ENCODE results near the gene ZNF574. TPM values are rescaled to one million over a fixed set of nuclear protein-coding genes. Genes with fewer than 3 reads are reported as not detected.

Gene ZNF574
- polyA plus RNA-seq, 1 of the 3 experiments (the other 2 are of a cell fraction): 8.5 TPM

DNA sequence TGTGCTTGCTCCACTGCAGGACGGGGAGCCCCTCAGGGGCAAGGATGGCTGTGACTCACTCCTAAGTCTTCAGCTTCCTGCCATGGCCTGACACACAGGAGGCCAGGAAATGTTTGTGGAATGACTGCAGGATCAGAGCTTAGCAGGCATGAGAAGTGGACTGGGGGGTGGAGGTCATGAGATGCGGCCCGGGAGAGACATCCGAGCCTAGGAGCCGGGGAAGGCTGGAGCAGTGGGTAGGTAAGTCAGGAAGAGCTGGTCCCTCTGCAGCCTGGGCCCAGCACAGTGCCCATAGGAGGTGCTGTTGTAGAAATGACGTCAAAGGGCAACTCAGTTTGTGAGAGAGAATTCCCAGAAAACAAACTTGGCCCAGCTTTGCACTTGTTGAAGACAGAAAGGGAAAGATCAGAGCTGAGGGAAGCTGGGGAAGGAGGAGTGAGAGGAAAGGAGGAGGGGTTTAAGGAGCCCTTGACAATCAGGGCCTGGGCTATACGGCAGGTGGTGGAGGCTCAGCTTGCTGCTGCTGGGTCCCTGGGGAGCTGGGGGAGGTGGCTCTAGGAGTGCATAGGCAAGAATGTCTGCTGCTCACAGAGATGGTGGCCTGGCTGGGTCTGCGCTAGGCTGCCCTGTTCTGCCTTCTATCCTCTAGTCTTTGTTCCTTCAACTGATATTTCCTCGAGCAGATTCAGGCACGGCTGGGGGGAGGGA is 37.8 kb downstream of the ZNF574 start (continued):
- TF ChIP-seq JUND (IDR thresholded peaks at IDR 0.05) (peak; percentile 95), MEF2A (IDR thresholded peaks at IDR 0.05; ENCODE audit: borderline replicate concordance, low read depth) (no peak), YY1 (IDR thresholded peaks at IDR 0.05; ENCODE audit: low read depth) (no peak), ELF1 (IDR thresholded peaks at IDR 0.05) (peak; percentile 61; the same call in 1 of the 2 replicates), NRF1 (IDR thresholded peaks at IDR 0.05; ENCODE audit: low read depth, low read length) (no peak), FOXJ3 (CRISPR knock-in tag; IDR thresholded peaks at IDR 0.05) (no peak), RAD21 (IDR thresholded peaks at IDR 0.05; ENCODE audit: low read length) (no peak), SIN3A (IDR thresholded peaks at IDR 0.05; ENCODE audit: borderline replicate concordance, low read depth, low read length) (no peak), TCF12 (IDR thresholded peaks at IDR 0.05) (peak; percentile 89), FOXM1 (IDR thresholded peaks at IDR 0.05; ENCODE audit: low read depth) (no peak), RXRA (IDR thresholded peaks at IDR 0.05; ENCODE audit: borderline replicate concordance, low read depth) (peak; percentile 87; the same call in 1 of the 2 replicates)
- TF ChIP-seq, protein P1, sequence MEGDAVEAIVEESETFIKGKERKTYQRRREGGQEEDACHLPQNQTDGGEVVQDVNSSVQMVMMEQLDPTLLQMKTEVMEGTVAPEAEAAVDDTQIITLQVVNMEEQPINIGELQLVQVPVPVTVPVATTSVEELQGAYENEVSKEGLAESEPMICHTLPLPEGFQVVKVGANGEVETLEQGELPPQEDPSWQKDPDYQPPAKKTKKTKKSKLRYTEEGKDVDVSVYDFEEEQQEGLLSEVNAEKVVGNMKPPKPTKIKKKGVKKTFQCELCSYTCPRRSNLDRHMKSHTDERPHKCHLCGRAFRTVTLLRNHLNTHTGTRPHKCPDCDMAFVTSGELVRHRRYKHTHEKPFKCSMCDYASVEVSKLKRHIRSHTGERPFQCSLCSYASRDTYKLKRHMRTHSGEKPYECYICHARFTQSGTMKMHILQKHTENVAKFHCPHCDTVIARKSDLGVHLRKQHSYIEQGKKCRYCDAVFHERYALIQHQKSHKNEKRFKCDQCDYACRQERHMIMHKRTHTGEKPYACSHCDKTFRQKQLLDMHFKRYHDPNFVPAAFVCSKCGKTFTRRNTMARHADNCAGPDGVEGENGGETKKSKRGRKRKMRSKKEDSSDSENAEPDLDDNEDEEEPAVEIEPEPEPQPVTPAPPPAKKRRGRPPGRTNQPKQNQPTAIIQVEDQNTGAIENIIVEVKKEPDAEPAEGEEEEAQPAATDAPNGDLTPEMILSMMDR (IDR thresholded peaks at IDR 0.05): peak; percentile 50

GRCh38 chr19:42114412-42114811 is 38.4 kb downstream of the ZNF574 start:
- Histone ChIP-seq H4K20me1 (ENCODE audit: insufficient read depth) (no peaks in the 10 kb centered on the region), H3K9ac (peak overlapping the region; percentile 72), H3K27me3 (ENCODE audit: insufficient read depth) (no peaks in the 10 kb centered on the region), H2AFZ (ENCODE audit: low read depth) (no peak overlapping the region), H3K4me2 (peak overlapping the region; percentile 76), H3K9me3 (no peaks in the 10 kb centered on the region), H3K79me2 (ENCODE audit: insufficient read depth) (no peaks in the 10 kb centered on the region), H3K4me1 (ENCODE audit: control insufficient read depth in 1 of 2, insufficient read depth in 2 of 2, low read depth in 1 of 2, low read length in 1 of 2) (peaks cover 6 to 36% of the 10 kb centered on the region in 2 experiments; a peak in 3 of 4 replicates), H3K9me2 (no peaks in the 10 kb centered on the region), H3F3A (replicated peaks; ENCODE audit: insufficient read depth) (peaks cover 47% of the 10 kb centered on the region), H3K4me3 (ENCODE audit: low read depth in 2 of 2, low read length in 1 of 2) (peak overlapping the region in 1 of 2 experiments; percentile 36; a peak in 1 of 4 replicates), H3K36me3 (replicated peaks in 1 of 2; ENCODE audit: control insufficient read depth in 1 of 2, insufficient read depth in 2 of 2, low read length in 1 of 2) (no peaks in the 10 kb centered on the region), H3K27ac (ENCODE audit: low read depth in 2 of 2, low read length in 1 of 2) (peak overlapping the region; percentile 1 to 98; a peak in 3 of 4 replicates)
- DNase-seq: no peak
- WGBS (ENCODE audit: low lambda C conversion rate): 84% methylated on average over 6 of the region's 7 CpGs
- CTCF ChIA-PET: interaction anchor here (0.7 to 7.3 kb wide), 7 partner anchors 9 to 93 kb away, joined by 3 to 116 read pairs (median 7); partner anchors contain the start of gene POU2F2
- POLR2A ChIA-PET: interaction anchor here (0.5 kb wide), 1 partner anchor 679 kb away, joined by 4 read pairs; no protein-coding TSS in a partner anchor
- TF ChIP-seq ELF1 (IDR thresholded peaks at IDR 0.05): no peak
- no peak for TF ChIP-seq RXRA (IDR thresholded peaks at IDR 0.05; ENCODE audit: borderline replicate concordance, low read depth)

DNA sequence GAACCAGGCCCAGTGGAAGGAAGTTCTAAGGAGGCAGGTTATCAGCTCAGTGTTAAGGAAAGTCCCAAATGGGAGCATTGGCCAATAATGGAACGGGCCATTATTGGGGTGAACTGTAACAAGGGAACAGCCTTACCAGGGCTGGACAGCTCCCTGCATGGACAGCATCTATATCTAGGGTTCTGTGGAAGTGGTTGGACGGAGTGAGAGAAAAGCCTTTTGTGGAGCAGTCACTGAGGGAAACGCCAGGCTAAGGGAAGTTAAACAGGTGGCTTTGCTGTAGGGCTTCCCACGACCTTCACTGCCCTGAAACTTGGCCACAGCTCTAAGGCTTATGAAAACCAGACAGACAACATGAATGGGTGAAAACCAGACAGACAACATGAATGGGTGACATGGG is 39.3 kb downstream of the ZNF574 start:
- 83% methylated on average over 4 of the region's 4 CpGs for WGBS (ENCODE audit: low lambda C conversion rate)
- Histone ChIP-seq H3K4me1 (ENCODE audit: control insufficient read depth in 1 of 2, insufficient read depth in 2 of 2, low read depth in 1 of 2, low read length in 1 of 2) (peaks cover 6 to 36% of the 10 kb centered on the region in 2 experiments; a peak in 3 of 4 replicates), H2AFZ (ENCODE audit: low read depth) (no peak overlapping the region), H3K4me2 (no peak overlapping the region), H3K36me3 (replicated peaks in 1 of 2; ENCODE audit: control insufficient read depth in 1 of 2, insufficient read depth in 2 of 2, low read length in 1 of 2) (no peaks in the 10 kb centered on the region), H3K4me3 (ENCODE audit: low read depth in 2 of 2, low read length in 1 of 2) (no peak overlapping the region), H3K27me3 (ENCODE audit: insufficient read depth) (no peaks in the 10 kb centered on the region), H3F3A (replicated peaks; ENCODE audit: insufficient read depth) (peaks cover 47% of the 10 kb centered on the region), H3K9me3 (no peaks in the 10 kb centered on the region), H4K20me1 (ENCODE audit: insufficient read depth) (no peaks in the 10 kb centered on the region), H3K27ac (ENCODE audit: low read depth in 2 of 2, low read length in 1 of 2) (peak overlapping the region in 1 of 2 experiments; percentile 98; a peak in 2 of 4 replicates), H3K79me2 (ENCODE audit: insufficient read depth) (no peaks in the 10 kb centered on the region), H3K9me2 (no peaks in the 10 kb centered on the region), H3K9ac (no peak overlapping the region)
- TF ChIP-seq EZH2phosphoT487 (IDR thresholded peaks at IDR 0.05; ENCODE audit: borderline replicate concordance, low read depth): no peak
- no peak for TF ChIP-seq ELF1 (IDR thresholded peaks at IDR 0.05)
- TF ChIP-seq, protein P2, sequence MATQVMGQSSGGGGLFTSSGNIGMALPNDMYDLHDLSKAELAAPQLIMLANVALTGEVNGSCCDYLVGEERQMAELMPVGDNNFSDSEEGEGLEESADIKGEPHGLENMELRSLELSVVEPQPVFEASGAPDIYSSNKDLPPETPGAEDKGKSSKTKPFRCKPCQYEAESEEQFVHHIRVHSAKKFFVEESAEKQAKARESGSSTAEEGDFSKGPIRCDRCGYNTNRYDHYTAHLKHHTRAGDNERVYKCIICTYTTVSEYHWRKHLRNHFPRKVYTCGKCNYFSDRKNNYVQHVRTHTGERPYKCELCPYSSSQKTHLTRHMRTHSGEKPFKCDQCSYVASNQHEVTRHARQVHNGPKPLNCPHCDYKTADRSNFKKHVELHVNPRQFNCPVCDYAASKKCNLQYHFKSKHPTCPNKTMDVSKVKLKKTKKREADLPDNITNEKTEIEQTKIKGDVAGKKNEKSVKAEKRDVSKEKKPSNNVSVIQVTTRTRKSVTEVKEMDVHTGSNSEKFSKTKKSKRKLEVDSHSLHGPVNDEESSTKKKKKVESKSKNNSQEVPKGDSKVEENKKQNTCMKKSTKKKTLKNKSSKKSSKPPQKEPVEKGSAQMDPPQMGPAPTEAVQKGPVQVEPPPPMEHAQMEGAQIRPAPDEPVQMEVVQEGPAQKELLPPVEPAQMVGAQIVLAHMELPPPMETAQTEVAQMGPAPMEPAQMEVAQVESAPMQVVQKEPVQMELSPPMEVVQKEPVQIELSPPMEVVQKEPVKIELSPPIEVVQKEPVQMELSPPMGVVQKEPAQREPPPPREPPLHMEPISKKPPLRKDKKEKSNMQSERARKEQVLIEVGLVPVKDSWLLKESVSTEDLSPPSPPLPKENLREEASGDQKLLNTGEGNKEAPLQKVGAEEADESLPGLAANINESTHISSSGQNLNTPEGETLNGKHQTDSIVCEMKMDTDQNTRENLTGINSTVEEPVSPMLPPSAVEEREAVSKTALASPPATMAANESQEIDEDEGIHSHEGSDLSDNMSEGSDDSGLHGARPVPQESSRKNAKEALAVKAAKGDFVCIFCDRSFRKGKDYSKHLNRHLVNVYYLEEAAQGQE (IDR thresholded peaks at IDR 0.05; ENCODE audit: low read depth, low read length): peak; percentile 95
- no peak for TF ChIP-seq YY1 (IDR thresholded peaks at IDR 0.05; ENCODE audit: low read depth)
- TF ChIP-seq, protein P1 (IDR thresholded peaks at IDR 0.05): no peak
- TF ChIP-seq TEAD4 (IDR thresholded peaks at IDR 0.05; ENCODE audit: borderline replicate concordance, insufficient read depth): no peak
- TF ChIP-seq GATA2 (CRISPR knock-in tag; IDR thresholded peaks at IDR 0.05): no peak
- ChIA-PET CTCF (interaction anchor here (0.7 to 2.3 kb wide), 4 partner anchors 18 to 92 kb away, joined by 3 to 9 read pairs (median 3); no protein-coding TSS in a partner anchor), POLR2A (no interaction called here)
- DNase-seq: no peak
